Testis (tissue), 3 donors: Measurements from ENCODE around the gene IMMT. TPM values are rescaled to one million over a fixed set of nuclear protein-coding genes. Genes with fewer than 3 reads are reported as not detected.
A peak's percentile ranks its signal among the peaks of the same experiment; 100 is the strongest.

Source experiments
- DNase-seq: peaks from one replicate; pipeline ENCODE4 v3.0.0-alpha.2; 2019
- H3K27ac ChIP-seq, 2 donors: fragments of 200-600 bp; sonication (generic); one replicate each; pipeline ENCODE4 v1.5.1; 2019
- H3K27me3 ChIP-seq: fragments of 200-600 bp; sonication (generic); one replicate; pipeline ENCODE4 v1.5.1; 2019
- H3K36me3 ChIP-seq: fragments of 200-600 bp; sonication (generic); one replicate; pipeline ENCODE4 v1.5.1; 2017; ENCODE audit warnings: low read depth; ENCODE audit errors: missing control alignments
- H3K4me1 ChIP-seq: fragments of 200-600 bp; sonication (generic); one replicate; pipeline ENCODE4 v1.5.1; 2019
- H3K4me3 ChIP-seq, 2 donors: fragments of 200-600 bp; sonication (generic); one replicate each; pipeline ENCODE4 v1.5.1; 2017 to 2019
- H3K9me3 ChIP-seq: fragments of 200-600 bp; sonication (generic); one replicate; pipeline ENCODE4 v1.5.1; 2017
- CTCF ChIP-seq, 3 experiments: fragments of 450-650 bp in 2 of 3; fragments of 200-600 bp in 1 of 3; sonication (generic) in 1 of 3; IDR thresholded peaks; one replicate each; pipeline ENCODE4 v1.5.1; 2016 to 2019; ENCODE audit warnings: antibody characterized with exemption in 3 of 3, mild to moderate bottlenecking in 2 of 3, moderate library complexity in 1 of 3
- POLR2A ChIP-seq: fragments of 450-650 bp; IDR thresholded peaks from one replicate; pipeline ENCODE4 v1.6.1; 2017; ENCODE audit warnings: antibody characterized with exemption, mild to moderate bottlenecking, moderate library complexity
- WGBS, 2 donors: methylation state at CpG; one replicate each; pipeline ENCODE4 v1.1.5; 2018; 5-methylcytosine and 5-hydroxymethylcytosine counted together
- intact Hi-C: fragments of 100-400 bp; cut with DNase I; formaldehyde crosslinking; loops from one replicate; pipeline ENCODE4 v1.15.1; 2023; ENCODE audit warnings: low total_unique reads
- polyA plus RNA-seq: library from polyadenylated mRNA; stranded (reverse); fragments of 350-450 nt; fragmentation: Illumina TruSeq; extraction: RNeasy Lipid Tissue Mini Kit (QIAGEN cat#74804); gene quantifications from one replicate; pipeline ENCODE4 v1.2.3, GENCODE V29; 2014; ENCODE audit warnings: low read depth, low replicate concordance; ENCODE audit not compliant: insufficient read depth
- total RNA-seq, 2 donors: library from RNA; depleted of rRNA; stranded (reverse); fragments of >200 nt; gene quantifications; one replicate each; pipeline ENCODE4 v1.2.3, GENCODE V29; 2016

The IMMT gene
- total and polyA plus RNA-seq, 3 donors from 2014 or later, result 80.6 to 99.8 (median 87.6) TPM

- Histone ChIP-seq H3K4me3 (no peak overlapping the region), H3K9me3 (no peaks in the 10 kb centered on the region), H3K4me1 (peaks cover 31% of the 10 kb centered on the region), H3K36me3 (no peaks in the 10 kb centered on the region), H3K27me3 (no peaks in the 10 kb centered on the region), H3K27ac (no peak overlapping the region)
- intact Hi-C loops, result no loop called here
- DNase-seq, result no peak
- WGBS, 2 donors, result 67 to 77% methylated on average over 7 of the region's 7 CpGs
- no peak for TF ChIP-seq POLR2A
- TF ChIP-seq CTCF (IDR thresholded peaks at IDR 0.05), result no peak
Observed at GRCh38 chr2:86189782-86190416, 5.4 kb downstream of the IMMT start.

- no peaks in the 10 kb centered on the region for H3K9me3 ChIP-seq
- H3K36me3 ChIP-seq, result no peaks in the 10 kb centered on the region
- peaks cover 29% of the 10 kb centered on the region for H3K4me1 ChIP-seq
- no peak for DNase-seq
- H3K4me3 ChIP-seq, result no peak overlapping the region
- intact Hi-C loops, result no loop called here
- TF ChIP-seq POLR2A (no peak), CTCF (IDR thresholded peaks at IDR 0.05) (no peak)
- no peak overlapping the region for H3K27ac ChIP-seq
- H3K27me3 ChIP-seq, result no peaks in the 10 kb centered on the region
Observed at GRCh38 chr2:86186431-86186830, 8.8 kb downstream of the IMMT start.

- Histone ChIP-seq H3K27me3 (no peaks in the 10 kb centered on the region), H3K36me3 (no peaks in the 10 kb centered on the region), H3K4me1 (peaks cover 25% of the 10 kb centered on the region), H3K9me3 (no peaks in the 10 kb centered on the region), H3K4me3 (no peak overlapping the region), H3K27ac (peak overlapping the region in 1 of 2 donors; percentile 62)
- TF ChIP-seq CTCF (IDR thresholded peaks at IDR 0.05), result no peak
- no peak for TF ChIP-seq POLR2A
- 20 to 25% methylated on average over 1 of the region's 1 CpG for WGBS, 2 donors
- DNase-seq, result no peak
- intact Hi-C loops, result no loop called here
Observed at GRCh38 chr2:86185517-86186212, 9.6 kb downstream of the IMMT start.

GRCh38 chr2:86176597-86176996 lies 18.7 kb downstream of the IMMT start:
- Histone ChIP-seq H3K4me3 (no peak overlapping the region), H3K27me3 (no peaks in the 10 kb centered on the region), H3K27ac (no peak overlapping the region), H3K9me3 (no peaks in the 10 kb centered on the region), H3K4me1 (no peaks in the 10 kb centered on the region), H3K36me3 (no peaks in the 10 kb centered on the region)
- intact Hi-C loops, result no loop called here
- TF ChIP-seq CTCF (IDR thresholded peaks at IDR 0.05), result no peak
- DNase-seq, result no peak

GRCh38 chr2:86175828-86176227 lies 19.4 kb downstream of the IMMT start:
- 81 to 86% methylated on average over 1 of the region's 1 CpG for WGBS, 2 donors
- TF ChIP-seq CTCF (IDR thresholded peaks at IDR 0.05), result no peak
- no peak for TF ChIP-seq POLR2A
- intact Hi-C loops, result no loop called here
- H3K27me3 ChIP-seq, result no peaks in the 10 kb centered on the region
- DNase-seq, result no peak
- H3K27ac ChIP-seq, result no peak overlapping the region
- no peaks in the 10 kb centered on the region for H3K9me3 ChIP-seq
- no peak overlapping the region for H3K4me3 ChIP-seq
- H3K4me1 ChIP-seq, result no peaks in the 10 kb centered on the region
- no peaks in the 10 kb centered on the region for H3K36me3 ChIP-seq
